Fibroblast of pulmonary artery (primary cell): ENCODE results near the gene GCHFR.
A peak's percentile ranks its signal among the peaks of the same experiment; 100 is the strongest.

ENCODE experiments used
- DNase-seq: peaks from one replicate; pipeline ENCODE4 v3.0.0-alpha.2; 2010; ENCODE audit warnings: low read depth
- H3K4me3 ChIP-seq: replicated peaks from 2 replicates; pipeline ENCODE4 v1.5.1; 2011; ENCODE audit warnings: low read depth, mild to moderate bottlenecking, control low read depth, low read length, moderate library complexity
- CTCF ChIP-seq: IDR thresholded peaks from 2 replicates; pipeline ENCODE4 v1.5.1; 2011; ENCODE audit warnings: mild to moderate bottlenecking, control low read depth, low read length, inconsistent platforms; ENCODE audit errors: missing control alignments

The GCHFR gene

GRCh38 chr15:40787344-40787841, 23.5 kb downstream of the GCHFR start:
- peak; percentile 78 for DNase-seq
- H3K4me3 ChIP-seq = no peak overlapping the region
- no peak for TF ChIP-seq CTCF

GRCh38 chr15:40787991-40788390, 24.1 kb downstream of the GCHFR start:
- no peak for DNase-seq
- H3K4me3 ChIP-seq = no peak overlapping the region
- TF ChIP-seq CTCF = no peak

- no peak for TF ChIP-seq CTCF
- DNase-seq = no peak
- H3K4me3 ChIP-seq = no peak overlapping the region
These were observed 25.3 kb downstream of the GCHFR start for GRCh38 chr15:40789119-40789518.

- TF ChIP-seq CTCF = no peak
- DNase-seq = no peak
- no peak overlapping the region for H3K4me3 ChIP-seq
These were observed 26.1 kb downstream of the GCHFR start for GRCh38 chr15:40789999-40790398.

GRCh38 chr15:40790718-40791117, 26.9 kb downstream of the GCHFR start:
- H3K4me3 ChIP-seq = no peak overlapping the region
- TF ChIP-seq CTCF = no peak
- DNase-seq = peak; percentile 24

GRCh38 chr15:40792394-40792793, 28.5 kb downstream of the GCHFR start:
- H3K4me3 ChIP-seq = no peak overlapping the region
- DNase-seq = no peak
- no peak for TF ChIP-seq CTCF

GRCh38 chr15:40793216-40793989, 29.5 kb downstream of the GCHFR start:
- TF ChIP-seq CTCF = no peak
- peak; percentile 97 for DNase-seq
- peak overlapping the region; percentile 1 for H3K4me3 ChIP-seq
